ENCODE data around the gene FKBP5.
A peak's percentile ranks its signal among the peaks of the same experiment; 100 is the strongest.
"Not testable (repeated sequence)": the region's sequence is repeated elsewhere in the genome, so short reads cannot be mapped to it uniquely, and the experiment has no call there.

FKBP5 gene

GRCh38 chr6:35688605-35689322 lies at the start of gene FKBP5:
FKBP5 (minus strand) TSS chr6:35688915; CDS start chr6:35642824, 46,091 bp downstream.
- no peak for FAIRE-seq

GRCh38 chr6:35737413-35738211 lies 48.9 kb upstream of the FKBP5 start:
- FAIRE-seq = peak; percentile 50

- no peak for FAIRE-seq
Observed at GRCh38 chr6:35736982-35737412, 48.3 kb upstream of the FKBP5 start, which contains the start of gene ARMC12. ARMC12 (plus strand) TSS chr6:35737032; CDS start chr6:35737109, 77 bp downstream.

GRCh38 chr6:35736253-35736894 lies 47.7 kb upstream of the FKBP5 start:
- FAIRE-seq = no peak

- no peak for FAIRE-seq
Observed at GRCh38 chr6:35735452-35735851, 46.7 kb upstream of the FKBP5 start.

- not testable (repeated sequence) for FAIRE-seq
Observed at GRCh38 chr6:35734319-35734718, 45.6 kb upstream of the FKBP5 start.

- FAIRE-seq = no peak
Observed at GRCh38 chr6:35733633-35734032, 44.9 kb upstream of the FKBP5 start.

GRCh38 chr6:35731736-35732532 lies 43.2 kb upstream of the FKBP5 start:
- no peak for FAIRE-seq

- FAIRE-seq = no peak
Observed at GRCh38 chr6:35731414-35731735, 42.7 kb upstream of the FKBP5 start.

- FAIRE-seq = no peak
Observed at GRCh38 chr6:35730745-35731413, 42.2 kb upstream of the FKBP5 start.

GRCh38 chr6:35729722-35730121 lies 41.0 kb upstream of the FKBP5 start:
- no peak for FAIRE-seq

GRCh38 chr6:35728683-35729678 lies 40.3 kb upstream of the FKBP5 start:
- no peak for FAIRE-seq

- FAIRE-seq = no peak
Observed at GRCh38 chr6:35727935-35728682, 39.4 kb upstream of the FKBP5 start.

GRCh38 chr6:35727231-35727934 lies 38.7 kb upstream of the FKBP5 start:
- no peak for FAIRE-seq

GRCh38 chr6:35725721-35726438 lies 37.2 kb upstream of the FKBP5 start:
- FAIRE-seq = no peak

GRCh38 chr6:35725081-35725708 lies 36.5 kb upstream of the FKBP5 start:
- FAIRE-seq = no peak

- no peak for FAIRE-seq
Observed at GRCh38 chr6:35724471-35724870, 35.8 kb upstream of the FKBP5 start.

- FAIRE-seq = no peak
Observed at GRCh38 chr6:35724059-35724458, 35.3 kb upstream of the FKBP5 start.
